ENCODE results near the gene DDX42.
"Not testable (repeated sequence)": the region's sequence is repeated elsewhere in the genome, so short reads cannot be mapped to it uniquely, and the experiment has no call there.

The DDX42 gene

DNA sequence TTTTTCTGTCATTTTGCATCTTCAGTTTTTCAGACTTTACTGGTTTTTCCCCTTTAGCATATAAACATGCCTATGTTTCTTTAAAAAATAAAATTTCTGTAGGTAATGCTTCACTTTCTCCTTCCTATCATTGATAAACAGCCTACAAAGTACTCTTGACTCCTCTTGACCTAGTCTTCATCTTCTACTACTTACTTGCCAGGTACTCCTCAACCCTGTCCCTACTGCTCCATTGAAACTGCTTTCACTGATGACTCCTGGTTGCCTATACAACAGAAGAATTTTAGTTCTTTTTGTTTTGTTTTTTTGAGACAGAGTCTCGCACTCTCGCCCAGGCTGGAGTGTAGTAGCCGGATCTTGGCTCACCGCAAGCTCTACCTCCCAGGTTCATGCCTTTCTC is 7.0 kb downstream of the DDX42 start:
- DNase-seq (ENCODE audit: low read depth in 2 of 2) = no peak

DNA sequence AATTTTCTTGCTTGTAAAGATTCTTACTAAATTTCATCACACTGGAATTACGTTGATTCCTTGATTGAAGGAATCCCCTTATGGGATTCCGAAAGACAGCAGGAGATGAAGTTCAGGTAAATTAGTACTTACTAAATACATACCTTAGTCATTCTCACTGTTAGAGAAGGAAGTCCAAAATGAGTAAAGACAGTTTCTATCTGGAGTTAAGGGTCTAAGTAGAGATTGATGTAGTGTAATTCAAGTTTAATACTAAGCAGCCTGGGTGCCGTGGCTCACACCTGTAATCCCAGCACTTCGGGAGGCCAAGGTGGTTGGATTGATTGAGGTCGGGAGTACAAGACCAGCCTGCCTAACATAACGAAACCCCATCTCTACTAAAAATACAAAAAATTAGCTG is 9.6 kb downstream of the DDX42 start:
- DNase-seq (ENCODE audit: low read depth in 2 of 2) = no peak

DNA sequence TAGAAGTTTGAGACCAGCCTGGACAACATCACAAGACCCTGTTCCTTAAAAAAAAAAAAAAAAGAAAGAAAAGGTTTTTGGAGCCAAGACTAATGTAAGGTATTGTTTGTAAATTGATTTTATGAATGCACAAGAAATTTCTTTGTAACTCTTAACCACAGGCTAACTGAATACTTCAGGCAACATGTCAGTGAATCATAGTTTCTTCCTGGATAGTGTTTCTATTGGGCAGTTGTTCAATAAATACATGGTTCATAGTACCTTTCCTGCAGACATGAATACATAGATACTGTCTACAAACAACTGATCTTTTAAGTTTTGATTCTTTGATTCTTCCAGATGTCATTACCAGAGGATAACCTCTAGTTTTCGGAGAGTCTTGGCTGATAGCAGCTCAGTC is 11.6 kb downstream of the DDX42 start:
- no peak for DNase-seq (ENCODE audit: low read depth in 2 of 2)

DNA sequence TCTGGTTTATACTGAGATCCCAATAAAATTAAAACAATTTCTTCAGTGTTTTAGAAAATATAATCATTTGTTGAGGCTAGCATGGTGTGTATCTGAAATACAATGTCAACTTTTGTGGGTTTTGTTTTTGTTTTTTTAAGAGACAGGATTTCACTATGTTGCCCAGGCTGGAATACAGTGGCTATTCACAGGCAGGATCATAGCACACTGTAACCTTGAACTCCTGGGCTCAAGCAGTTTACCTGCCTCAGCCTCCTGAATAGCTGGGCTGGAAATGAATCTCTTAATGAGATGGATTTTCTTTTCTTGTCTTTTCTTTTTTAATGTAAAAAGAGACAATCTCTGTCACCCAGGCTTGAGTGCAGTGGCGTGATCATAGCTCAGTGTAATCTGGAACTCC is 12.1 kb downstream of the DDX42 start:
- no peak for DNase-seq (ENCODE audit: low read depth in 2 of 2)

DNA sequence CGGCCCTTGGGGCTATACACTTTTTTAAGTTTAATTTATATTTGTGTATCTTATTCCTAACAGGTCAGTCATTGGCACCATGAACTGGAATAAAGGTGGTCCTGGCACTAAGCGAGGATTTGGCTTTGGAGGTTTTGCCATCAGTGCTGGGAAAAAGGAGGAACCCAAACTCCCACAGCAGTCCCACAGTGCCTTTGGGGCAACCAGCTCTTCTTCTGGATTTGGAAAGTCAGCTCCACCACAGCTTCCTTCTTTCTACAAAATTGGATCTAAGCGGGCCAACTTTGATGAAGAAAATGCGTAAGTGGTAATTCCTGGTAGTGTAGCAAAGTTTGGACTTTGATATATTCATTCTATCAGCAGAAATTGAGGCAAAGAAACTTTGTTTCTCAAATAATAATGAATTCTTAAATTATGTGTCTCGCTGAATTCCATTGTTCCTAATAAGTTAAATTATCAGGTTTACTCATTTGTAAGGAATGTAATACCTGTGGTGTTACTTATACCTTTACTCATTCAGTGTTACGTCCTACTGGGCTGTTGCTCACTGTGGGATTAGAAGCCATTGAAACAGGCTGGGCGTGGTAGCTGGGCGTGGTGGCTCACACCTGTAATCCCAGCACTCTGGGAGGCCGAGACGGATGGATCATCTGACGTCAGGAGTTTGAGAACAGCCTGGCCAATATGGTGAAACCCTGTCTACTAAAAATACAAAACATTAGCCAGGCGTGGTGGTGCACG is 13.2 kb downstream of the DDX42 start:
- no peak for DNase-seq (ENCODE audit: low read depth in 2 of 2)

DNA sequence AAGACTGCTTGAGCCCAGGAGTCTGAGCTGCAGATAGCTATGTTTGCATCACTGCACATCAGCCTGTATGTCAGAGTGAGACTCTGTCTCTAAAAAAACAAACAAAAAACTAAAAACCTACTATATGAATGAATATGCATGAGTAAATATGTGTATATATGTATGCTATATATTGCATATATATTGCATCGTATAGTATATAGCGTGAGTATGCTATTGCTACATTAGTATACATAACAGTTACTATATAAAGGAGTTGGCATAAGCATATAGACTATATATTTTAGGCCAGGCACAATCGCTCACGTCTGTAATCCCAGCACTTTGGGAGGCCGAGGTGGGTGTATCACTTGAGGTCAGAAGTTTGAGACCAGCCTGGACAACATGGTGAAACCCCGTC is 16.1 kb downstream of the DDX42 start:
- DNase-seq (ENCODE audit: low read depth in 2 of 2) = no peak

DNA sequence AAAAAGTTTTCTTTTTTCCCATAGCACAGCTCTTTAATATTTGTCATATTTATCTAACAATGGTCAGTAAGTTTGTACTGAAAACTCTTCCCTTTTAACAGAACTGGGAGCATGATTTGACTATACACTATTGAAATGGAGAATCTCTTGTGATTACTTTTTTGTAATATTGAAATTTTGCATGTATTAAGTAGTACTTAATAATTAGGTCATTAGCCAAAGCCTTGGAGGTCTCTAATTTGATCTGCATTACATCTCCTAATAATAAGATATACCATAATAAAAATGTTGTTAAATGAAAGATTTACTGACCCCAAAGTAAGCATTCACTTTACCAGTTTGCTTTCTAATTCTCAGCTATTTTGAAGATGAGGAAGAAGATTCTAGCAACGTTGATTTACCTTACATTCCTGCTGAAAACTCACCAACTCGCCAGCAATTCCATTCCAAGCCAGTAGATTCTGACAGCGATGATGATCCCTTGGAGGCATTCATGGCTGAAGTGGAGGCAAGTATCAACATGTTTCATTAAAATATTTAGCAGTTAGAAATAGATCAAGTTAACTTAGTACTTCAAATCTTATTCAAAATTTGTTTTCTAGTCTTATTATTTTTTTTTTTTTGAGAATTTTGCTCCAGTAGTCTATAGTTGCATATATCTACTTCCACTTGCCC is 18.2 kb downstream of the DDX42 start:
- no peak for DNase-seq (ENCODE audit: low read depth in 2 of 2)

DNA sequence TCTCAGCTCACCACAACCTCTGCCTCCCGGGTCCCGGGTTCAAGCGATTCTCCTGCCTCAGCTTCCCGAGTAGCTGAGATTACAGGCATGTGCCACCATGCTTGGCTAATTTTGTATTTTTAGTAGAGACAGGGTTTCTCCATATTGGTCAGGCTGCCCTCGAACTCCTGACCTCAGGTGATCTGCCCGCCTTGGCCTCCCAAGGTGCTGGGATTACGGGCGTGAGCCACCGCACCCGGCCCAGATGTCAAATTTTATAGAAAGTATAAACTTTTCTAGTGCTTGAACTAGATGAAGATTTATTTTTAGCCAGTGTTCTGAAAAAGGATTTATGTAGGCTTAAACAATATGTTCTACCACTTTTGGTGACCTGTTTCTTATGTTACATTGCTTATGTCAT is 22.4 kb downstream of the DDX42 start:
- DNase-seq (ENCODE audit: low read depth in 2 of 2) = not testable (repeated sequence)

DNA sequence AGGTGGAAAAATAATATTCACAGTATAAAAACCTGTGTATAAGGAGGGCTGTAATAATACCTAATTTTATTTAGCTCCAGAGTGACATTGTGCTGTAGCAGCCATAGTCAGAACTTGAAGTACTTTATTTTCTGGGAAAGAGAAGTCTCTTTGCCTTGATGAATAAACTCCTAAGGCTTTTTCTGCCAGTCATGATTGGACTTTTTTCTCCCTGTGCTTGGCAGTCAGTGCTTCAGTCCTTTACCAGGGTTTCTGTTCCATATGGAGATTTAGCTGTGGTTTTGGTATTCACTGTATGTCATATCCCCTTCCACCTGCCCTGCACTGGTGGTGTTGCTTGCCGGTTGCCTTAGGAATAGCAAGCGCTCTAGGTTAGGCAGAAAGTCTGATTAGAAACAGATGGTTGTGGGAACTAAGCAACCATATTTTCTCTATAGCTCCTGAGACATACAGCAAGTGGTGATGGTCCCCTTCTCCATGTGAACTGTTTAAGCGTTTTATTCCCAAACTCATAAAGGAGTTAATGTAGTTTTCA is 24.7 kb downstream of the DDX42 start:
- DNase-seq (ENCODE audit: low read depth in 2 of 2) = no peak

DNA sequence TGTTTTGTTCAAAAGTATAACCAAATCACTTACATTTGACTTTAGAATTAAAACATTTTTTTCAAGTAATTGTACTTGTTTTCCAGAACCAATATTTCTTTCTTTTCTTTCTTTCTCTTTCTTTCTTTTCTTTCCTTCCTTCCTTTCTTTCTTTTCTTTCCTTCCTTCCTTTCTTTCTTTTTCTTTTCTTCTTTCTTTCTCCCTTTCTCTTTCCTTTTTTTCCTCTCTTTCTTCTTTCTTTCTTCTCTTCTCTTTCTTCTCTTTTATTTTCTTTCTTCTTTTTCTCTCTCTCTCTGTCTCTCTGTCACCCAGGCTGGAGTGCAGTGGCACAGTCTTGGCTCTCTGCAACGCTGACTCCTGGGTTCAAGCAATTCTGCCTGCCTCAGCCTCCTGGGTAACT is 26.8 kb downstream of the DDX42 start:
- no peak for DNase-seq (ENCODE audit: low read depth in 2 of 2)

DNA sequence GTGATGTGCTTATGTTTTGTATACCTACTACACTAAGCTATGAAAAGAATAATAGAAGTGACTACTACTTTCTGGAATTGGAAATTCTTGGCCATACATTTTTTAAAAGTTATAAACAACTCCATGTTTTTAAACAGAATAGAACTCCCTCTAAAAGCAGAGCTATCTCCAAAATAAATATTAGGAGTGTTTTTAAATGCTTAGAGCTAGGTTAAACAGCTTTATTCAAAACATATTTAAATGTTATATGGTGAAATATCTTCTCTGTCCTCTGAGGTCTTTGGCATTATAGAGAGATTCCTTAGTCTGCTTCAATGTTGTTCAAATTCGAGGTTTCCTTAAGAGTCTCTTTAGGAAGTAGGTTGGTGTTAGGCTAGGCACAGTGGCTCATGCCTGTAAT is 30.4 kb downstream of the DDX42 start:
- DNase-seq (ENCODE audit: low read depth in 2 of 2) = no peak

DNA sequence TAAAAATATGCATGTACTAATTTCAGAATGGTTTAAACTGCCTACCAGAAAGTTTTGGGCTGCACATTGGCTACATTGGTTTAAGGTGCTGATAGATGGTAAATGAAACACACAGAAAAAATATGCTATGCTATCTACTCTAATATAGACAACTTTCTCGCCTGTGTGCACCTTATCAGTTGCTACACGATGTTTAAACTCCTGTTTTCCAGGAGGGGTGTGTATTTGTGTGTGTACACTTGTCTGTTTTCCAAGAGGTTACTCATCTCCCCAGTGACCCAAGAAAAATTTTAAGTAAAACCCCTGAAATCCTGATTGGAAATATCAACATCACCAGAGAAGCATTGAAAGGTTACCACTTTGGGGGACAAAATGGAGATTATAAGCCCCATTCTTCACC is 31.6 kb downstream of the DDX42 start:
- no peak for DNase-seq (ENCODE audit: low read depth in 2 of 2)

DNA sequence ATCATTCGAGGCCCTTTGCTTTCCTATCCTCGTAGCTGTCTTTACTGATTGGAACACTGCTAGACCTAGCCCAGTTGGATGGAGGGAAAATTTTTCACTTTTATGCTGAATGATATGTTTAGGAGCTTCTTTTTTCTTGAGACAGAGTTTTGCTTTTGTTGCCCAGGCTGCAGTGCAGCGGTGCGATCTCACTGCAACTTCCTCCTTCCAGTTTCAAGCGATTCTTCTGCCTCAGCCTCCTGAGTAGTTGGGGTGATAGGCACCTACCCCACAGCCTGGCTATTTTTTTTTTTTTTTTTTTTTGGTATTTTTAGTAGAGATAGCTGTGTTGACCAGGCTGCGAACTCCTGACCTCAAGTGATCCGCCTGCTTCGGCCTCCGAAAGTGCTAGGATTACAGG is 36.0 kb downstream of the DDX42 start:
- DNase-seq (ENCODE audit: low read depth in 2 of 2) = no peak

DNA sequence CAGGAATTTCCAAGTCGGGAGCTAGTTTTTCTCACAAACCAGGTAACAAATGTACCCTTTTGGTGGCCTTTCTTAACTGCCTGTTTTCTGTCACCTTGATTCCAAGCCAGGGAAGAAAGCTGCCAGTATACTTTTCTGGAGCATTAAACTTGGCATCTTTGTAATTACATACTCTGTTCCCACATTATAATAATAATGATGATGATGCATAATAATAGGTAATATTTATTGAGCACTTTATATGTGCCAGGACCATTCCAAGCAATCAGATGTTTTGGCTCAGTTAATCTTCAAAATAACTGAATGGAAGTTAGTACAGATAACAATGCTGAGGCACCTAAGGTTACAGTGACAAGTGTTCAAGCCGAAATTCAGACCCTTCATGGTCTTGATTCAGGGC is 42.2 kb downstream of the DDX42 start:
- no peak for DNase-seq (ENCODE audit: low read depth in 2 of 2)

DNA sequence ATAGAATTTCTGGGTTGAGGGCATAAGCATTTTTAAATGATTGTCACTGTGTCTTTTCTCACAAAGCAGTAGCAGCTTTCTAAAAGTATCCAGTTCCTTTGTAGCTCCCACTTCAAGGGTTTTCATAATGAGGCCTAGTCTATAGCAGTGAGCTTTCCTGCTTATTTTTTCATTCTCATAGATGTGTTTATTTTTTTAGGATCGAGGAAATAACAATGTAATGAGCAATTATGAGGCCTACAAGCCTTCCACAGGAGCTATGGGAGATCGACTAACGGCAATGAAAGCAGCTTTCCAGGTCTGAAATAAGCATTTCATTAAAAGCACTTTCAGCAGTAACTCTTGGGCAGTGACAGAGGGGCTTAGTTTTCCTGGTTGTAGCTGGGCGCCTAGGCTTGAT is 42.7 kb downstream of the DDX42 start:
- DNase-seq (ENCODE audit: low read depth in 2 of 2) = no peak

DNA sequence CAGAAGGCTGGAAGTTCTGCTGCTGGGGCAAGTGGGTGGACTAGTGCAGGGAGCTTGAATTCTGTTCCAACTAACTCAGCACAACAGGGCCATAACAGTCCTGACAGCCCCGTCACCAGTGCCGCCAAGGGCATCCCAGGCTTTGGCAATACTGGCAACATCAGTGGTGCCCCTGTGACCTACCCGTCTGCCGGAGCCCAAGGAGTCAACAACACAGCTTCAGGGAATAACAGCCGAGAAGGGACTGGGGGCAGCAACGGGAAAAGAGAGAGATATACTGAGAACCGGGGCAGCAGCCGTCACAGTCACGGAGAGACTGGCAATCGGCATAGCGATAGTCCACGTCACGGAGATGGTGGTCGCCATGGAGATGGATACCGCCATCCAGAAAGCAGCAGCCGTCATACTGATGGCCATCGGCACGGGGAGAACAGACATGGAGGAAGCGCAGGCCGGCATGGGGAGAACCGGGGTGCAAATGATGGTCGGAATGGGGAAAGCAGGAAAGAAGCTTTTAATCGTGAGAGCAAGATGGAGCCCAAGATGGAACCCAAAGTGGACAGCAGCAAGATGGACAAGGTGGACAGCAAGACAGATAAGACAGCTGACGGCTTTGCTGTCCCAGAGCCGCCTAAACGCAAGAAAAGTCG is 43.9 kb downstream of the DDX42 start:
- DNase-seq (ENCODE audit: low read depth in 2 of 2) = no peak

DNA sequence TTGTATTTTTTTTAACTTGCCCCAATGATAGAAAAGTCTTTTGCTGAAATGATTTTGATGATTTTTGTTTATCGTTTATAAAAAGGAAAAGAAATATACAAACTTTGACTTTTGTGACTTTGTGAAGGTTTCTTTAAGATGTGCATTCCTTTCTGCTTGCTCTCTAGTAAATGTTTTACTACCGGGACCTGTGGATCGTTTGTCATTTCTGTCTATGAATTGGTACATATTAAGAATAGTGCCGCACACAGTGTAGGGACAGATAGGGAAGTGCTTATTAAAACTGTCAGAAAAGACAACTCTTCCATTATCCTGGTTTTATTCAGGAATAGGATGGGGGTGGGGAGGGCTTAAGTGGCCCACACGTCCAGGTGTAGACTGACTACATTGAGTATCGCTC is 45.2 kb downstream of the DDX42 start:
- no peak for DNase-seq (ENCODE audit: low read depth in 2 of 2)

DNA sequence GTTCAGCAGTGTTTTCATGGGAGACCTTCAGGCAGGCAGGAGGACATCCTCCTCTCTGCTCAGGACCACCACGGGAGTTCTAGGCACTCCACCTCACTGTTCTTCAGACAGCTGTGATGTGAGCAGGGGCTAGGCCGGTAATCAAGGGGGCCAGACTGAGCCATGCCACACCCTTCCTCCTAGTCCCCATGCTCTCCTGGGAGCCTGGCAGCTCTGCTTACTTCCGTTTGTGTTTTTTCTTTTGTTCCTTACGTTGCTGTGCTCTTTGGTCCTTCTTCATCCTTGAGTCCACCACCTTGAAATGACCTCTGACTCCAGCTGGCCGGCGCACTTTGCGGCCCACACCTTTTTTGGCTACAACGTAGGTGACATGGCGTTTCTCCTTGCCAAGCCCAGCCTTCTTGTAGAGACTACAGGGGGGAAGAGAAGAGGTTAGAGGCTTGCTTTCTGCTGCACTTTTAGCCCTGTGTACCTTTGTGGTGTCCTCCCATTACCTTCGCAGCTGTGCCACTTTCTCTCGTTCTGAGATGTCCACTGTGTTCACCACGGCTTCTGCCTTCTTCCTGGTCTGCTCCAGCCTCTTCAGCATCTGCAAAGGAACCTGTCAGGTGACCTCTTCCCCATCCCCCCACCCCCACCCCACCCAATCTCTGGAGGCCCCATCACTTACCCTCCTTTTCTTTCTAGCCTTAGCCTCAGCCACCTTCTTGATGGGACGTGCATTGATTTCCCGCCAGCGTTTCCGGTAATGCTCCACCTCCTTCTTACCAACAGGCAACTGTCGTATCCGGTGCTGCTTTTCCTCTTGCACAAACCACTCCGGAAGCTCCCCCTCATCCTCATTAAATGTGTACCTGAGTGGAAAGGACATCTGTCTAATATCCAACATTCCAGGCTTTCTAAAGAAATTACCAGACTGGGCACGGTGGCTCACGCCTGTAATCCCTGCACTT is 45.9 kb downstream of the DDX42 start:
- no peak for DNase-seq (ENCODE audit: low read depth in 2 of 2)

DNA sequence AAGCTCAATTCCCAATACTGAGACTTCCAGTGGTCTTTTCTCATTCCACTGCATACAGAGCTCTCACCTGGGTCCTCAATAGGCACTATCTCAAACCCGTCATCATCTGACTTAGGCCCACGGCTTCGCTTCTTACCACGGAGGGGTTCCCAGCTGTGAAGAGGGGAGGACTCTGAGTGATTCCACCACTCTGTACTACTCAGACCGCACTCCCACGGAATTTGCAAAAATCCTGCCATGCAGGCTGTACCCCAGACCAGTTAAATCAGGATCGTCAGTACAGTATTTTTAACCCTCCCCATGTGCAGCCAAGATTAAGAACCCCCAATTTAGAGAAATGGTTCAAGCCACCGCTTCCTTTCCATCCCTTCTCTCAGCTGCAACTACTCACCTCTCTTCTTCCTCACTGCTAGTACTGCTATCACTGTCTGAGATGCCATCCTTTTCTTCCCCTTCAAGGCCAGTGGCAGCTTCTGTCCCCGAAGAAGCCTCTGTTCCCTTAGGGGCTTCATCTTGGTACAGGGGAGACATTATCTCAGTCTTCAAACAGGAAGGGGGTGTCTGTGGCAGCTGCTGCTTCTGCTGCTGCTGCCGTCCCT is 47.1 kb downstream of the DDX42 start:
- DNase-seq (ENCODE audit: low read depth in 2 of 2) = no peak

DNA sequence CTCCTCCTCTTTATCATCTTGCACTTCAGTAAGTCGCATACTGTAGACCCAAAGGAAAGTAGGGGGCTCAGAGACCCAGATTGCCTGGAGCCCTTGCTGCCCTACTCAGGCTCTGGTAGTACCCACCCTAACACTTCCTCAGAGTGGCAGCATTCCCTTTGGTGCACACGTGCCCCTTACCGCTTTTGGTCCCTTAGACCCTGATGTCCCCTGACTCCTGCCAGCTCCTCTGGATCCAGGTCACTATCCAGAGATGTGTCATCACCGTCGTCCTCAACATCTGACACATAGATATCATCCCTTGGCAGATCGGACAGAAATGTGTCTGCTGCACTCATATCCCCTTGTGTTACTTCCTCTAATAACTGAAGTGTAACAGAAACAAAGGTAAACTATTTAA is 47.8 kb downstream of the DDX42 start:
- DNase-seq (ENCODE audit: low read depth in 2 of 2) = no peak

DNA sequence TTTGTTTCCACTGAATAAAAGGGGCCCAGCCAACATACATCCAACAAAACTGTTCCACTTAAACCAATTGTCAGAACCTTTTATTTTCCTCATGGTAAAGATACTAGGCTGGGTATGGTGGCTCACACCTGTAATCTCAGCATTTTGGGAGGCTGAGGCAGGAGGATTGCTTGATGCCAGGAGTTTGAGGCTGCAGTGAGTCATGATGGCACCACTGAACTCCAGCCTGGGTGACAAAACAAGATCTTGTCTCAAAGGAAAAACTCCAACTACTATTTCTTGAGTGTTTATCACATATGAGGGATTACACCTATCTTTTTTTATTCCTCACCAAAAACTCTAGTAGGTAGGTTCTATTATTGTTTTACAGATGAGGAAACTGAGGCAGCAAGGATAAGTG is 48.6 kb downstream of the DDX42 start:
- DNase-seq (ENCODE audit: low read depth in 2 of 2) = no peak

Measured in stimulated activated CD8-positive, alpha-beta memory T cell treated with anti-CD3 and anti-CD28 coated beads, Interleukin-7, amount 100 ng/mL, for 1 hour (primary cell).